NT2/D1 (cell line): ENCODE data around the gene RSRC1.

Experiments used
- SUZ12 ChIP-seq: IDR thresholded peaks from 2 replicates; pipeline ENCODE4 v1.6.1; 2011; ENCODE audit not compliant: insufficient read length, insufficient read depth; ENCODE audit errors: extremely low read depth
- YY1 ChIP-seq: IDR thresholded peaks from 2 replicates; pipeline ENCODE4 v1.6.1; 2011; ENCODE audit not compliant: insufficient read length, insufficient read depth
- ZNF274 ChIP-seq: IDR thresholded peaks from 2 replicates; pipeline ENCODE4 v1.6.1; 2011; ENCODE audit warnings: mild to moderate bottlenecking, low read depth, low read length

- TF ChIP-seq ZNF274 (no peak), YY1 (no peak), SUZ12 (no peak)
These were observed 310.1 kb downstream of the RSRC1 start for GRCh38 chr3:158419820-158420653.
